ENCODE data around the gene ZDHHC14. TPM values are rescaled to one million over a fixed set of nuclear protein-coding genes. Genes with fewer than 3 reads are reported as not detected.

Gene ZDHHC14
- total and polyA plus RNA-seq, 8 donors, result 3.4 to 25.7 (median 7.4) TPM

DNA sequence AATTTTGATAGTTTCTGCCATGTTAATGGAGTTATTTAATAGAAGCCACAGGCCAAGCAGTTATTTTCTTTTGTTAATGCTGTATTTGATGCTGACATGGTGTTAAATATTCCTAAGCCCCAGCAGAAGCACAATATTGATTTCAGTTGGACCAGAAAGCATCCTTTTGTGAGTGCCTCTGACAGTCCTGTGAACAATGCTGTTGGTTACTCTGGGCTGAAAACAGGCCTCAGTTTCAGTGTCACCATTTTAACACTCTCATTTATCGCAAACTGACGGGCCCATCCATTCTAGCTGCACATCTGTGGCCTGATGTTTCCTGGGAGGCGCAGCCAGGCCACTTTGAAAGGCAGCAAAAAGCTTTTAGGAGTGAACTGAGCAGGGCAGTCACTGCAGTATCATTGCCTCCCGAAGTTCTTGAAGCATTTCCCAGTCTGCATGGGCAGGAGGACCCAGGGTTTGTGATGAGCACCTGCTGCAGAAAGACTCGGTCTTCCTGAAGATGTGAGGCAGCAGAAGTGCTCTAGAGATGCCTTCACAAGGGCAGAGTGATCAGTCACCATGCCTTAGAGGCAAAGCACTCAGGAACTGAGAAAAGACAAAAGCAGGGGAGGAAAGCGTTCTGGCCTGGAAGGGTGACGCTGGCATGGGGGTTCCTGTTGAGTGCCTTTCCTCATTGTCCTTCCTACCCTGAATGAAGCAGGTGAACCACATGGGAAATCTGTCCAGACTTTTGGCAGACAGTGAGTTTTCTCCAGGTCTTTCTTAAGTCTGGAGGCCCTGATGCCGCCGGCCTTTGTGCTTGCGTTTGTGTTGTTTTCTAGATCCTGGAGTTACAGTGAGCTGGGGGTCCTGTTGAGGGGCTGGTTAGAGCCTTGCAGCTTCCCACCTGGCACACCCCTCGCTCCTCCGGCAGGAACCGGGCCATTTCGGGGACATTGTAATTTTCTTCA lies 74.0 kb downstream of the ZDHHC14 start:
- Histone ChIP-seq H3K4me3 (no peak overlapping the region), H3K4me1 (peaks cover 0 to 6% (median 0%) of the 10 kb centered on the region in 4 donors), H3K9me3 (no peaks in the 10 kb centered on the region), H3K27ac (no peak overlapping the region), H3K27me3 (no peaks in the 10 kb centered on the region), H3K36me3 (no peaks in the 10 kb centered on the region)
- no peak for TF ChIP-seq POLR2AphosphoS5 (IDR thresholded peaks at IDR 0.05)
- TF ChIP-seq POLR2A (IDR thresholded peaks at IDR 0.05), result no peak
- no peak for TF ChIP-seq EP300 (IDR thresholded peaks at IDR 0.05)
- TF ChIP-seq CTCF (IDR thresholded peaks at IDR 0.05), result no peak
- DNase-seq, result no peak
- intact Hi-C loops (cut with DNase I; ENCODE audit: low total_unique reads), result no loop called here
- WGBS, 5 donors, result 87 to 97% (median 91%) methylated on average over 14 of the region's 14 CpGs

- no peaks in the 10 kb centered on the region for H3K9me3 ChIP-seq
- no peak for DNase-seq
- H3K36me3 ChIP-seq, result no peaks in the 10 kb centered on the region
- H3K4me3 ChIP-seq, result no peak overlapping the region
- H3K4me1 ChIP-seq, result peaks cover 5 to 7% (median 6%) of the 10 kb centered on the region in 4 donors
- WGBS, 5 donors, result 82 to 88% (median 84%) methylated on average over 24 to 25 of the region's 25 CpGs
- no peaks in the 10 kb centered on the region for H3K27me3 ChIP-seq
- no peak for TF ChIP-seq CTCF (IDR thresholded peaks at IDR 0.05)
- TF ChIP-seq POLR2A (IDR thresholded peaks at IDR 0.05), result no peak
- no peak for TF ChIP-seq EP300 (IDR thresholded peaks at IDR 0.05)
- H3K27ac ChIP-seq, result no peak overlapping the region
- intact Hi-C loops (cut with DNase I; ENCODE audit: low total_unique reads), result no loop called here
Observed at GRCh38 chr6:157455731-157456523, 74.9 kb downstream of the ZDHHC14 start.

DNA sequence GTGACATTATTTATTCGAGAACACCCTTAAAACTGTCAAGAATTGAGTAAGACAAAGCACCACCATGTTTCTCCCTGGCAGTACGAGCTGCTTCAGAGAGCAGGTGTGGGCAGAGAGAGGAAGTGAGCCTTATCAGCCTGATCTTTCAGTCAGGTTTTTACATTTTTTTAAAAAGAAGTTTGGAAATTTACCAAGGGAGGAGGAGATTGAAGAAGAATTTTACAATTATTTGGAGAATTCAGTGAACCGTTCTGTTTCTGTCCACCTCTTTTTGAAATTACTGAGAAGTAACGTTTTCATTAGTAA lies 75.5 kb downstream of the ZDHHC14 start:
- H3K27me3 ChIP-seq, result no peaks in the 10 kb centered on the region
- 78 to 87% (median 84%) methylated on average over 4 of the region's 4 CpGs for WGBS, 5 donors
- H3K4me3 ChIP-seq, result no peak overlapping the region
- no peak for DNase-seq
- no peak for TF ChIP-seq EP300 (IDR thresholded peaks at IDR 0.05)
- TF ChIP-seq POLR2A (IDR thresholded peaks at IDR 0.05), result no peak
- TF ChIP-seq POLR2AphosphoS5 (IDR thresholded peaks at IDR 0.05), result no peak
- no peak for TF ChIP-seq CTCF (IDR thresholded peaks at IDR 0.05)
- H3K4me1 ChIP-seq, result peaks cover 9 to 11% (median 11%) of the 10 kb centered on the region in 4 donors
- no peaks in the 10 kb centered on the region for H3K9me3 ChIP-seq
- intact Hi-C loops (cut with DNase I; ENCODE audit: low total_unique reads), result no loop called here
- no peaks in the 10 kb centered on the region for H3K36me3 ChIP-seq
- no peak overlapping the region for H3K27ac ChIP-seq

- Histone ChIP-seq H3K4me3 (no peak overlapping the region), H3K36me3 (no peaks in the 10 kb centered on the region), H3K9me3 (no peaks in the 10 kb centered on the region), H3K4me1 (peaks cover 9 to 12% (median 11%) of the 10 kb centered on the region in 4 donors), H3K27me3 (no peaks in the 10 kb centered on the region), H3K27ac (no peak overlapping the region)
- intact Hi-C loops (cut with DNase I; ENCODE audit: low total_unique reads), result no loop called here
- 80 to 88% (median 86%) methylated on average over 6 of the region's 6 CpGs for WGBS, 5 donors
- no peak for DNase-seq
- TF ChIP-seq CTCF (IDR thresholded peaks at IDR 0.05) (no peak), POLR2A (IDR thresholded peaks at IDR 0.05) (no peak), EP300 (IDR thresholded peaks at IDR 0.05) (no peak), POLR2AphosphoS5 (IDR thresholded peaks at IDR 0.05) (no peak)
Observed at GRCh38 chr6:157457787-157458186, 76.8 kb downstream of the ZDHHC14 start.
